A549 (cell line): ENCODE measurements around the gene PCED1B. TPM values are rescaled to one million over a fixed set of nuclear protein-coding genes. Genes with fewer than 3 reads are reported as not detected.

Experiments used
- ATAC-seq, 2 experiments: fragments of 200-7000 bp in 1 of 2; fragments of >200 bp in 1 of 2; cut with Nextera tagmentation in 1 of 2; cut with Tn5 transposase in 1 of 2; 3 replicates each; pipeline versions ENCODE4 v1.8.0 to v1.9.1; 2018 to 2020; ENCODE audit warnings: mild to moderate bottlenecking in 1 of 2, moderate library complexity in 1 of 2
- CTCF ChIA-PET: fragments of 300-600 bp; sonication (Branson Sonifier 250); formaldehyde crosslinking; extraction: SDS; loops from one replicate; lab custom pipeline; 2021; ENCODE audit warnings: antibody characterized with exemption, inconsistent platforms; lab: Yijun Ruan, JAX
- POLR2A ChIA-PET: fragments of 350-600 bp; formaldehyde crosslinking; extraction: SDS; loops from one replicate; lab custom pipeline; 2021; ENCODE audit warnings: antibody characterized with exemption, inconsistent platforms; lab: Yijun Ruan, JAX
- DNase-seq, 2 experiments: peaks; one replicate each; pipeline versions ENCODE4 v3.0.0 to v3.0.0-alpha.2; 2011 to 2016; ENCODE audit warnings: low read depth in 1 of 2, low spot score in 1 of 2
- FAIRE-seq: peaks from 2 replicates; lab custom pipeline; 2011; peaks lifted over from hg19 to GRCh38; lab: Jason Lieb, UNC
- H3K27ac ChIP-seq, 2 experiments: fragments of >200 bp; sonication (Bioruptor Twin); formaldehyde crosslinking; 3 replicates each; pipeline ENCODE4 v1.5.1; 2016 to 2017
- H3K4me1 ChIP-seq: fragments of >200 bp; sonication (Bioruptor Twin); formaldehyde crosslinking; 3 replicates; pipeline ENCODE4 v1.6.1; 2016
- H3K4me2 ChIP-seq: fragments of >200 bp; sonication (Bioruptor Twin); formaldehyde crosslinking; 3 replicates; pipeline ENCODE4 v1.6.1; 2016
- H3K4me3 ChIP-seq: fragments of >200 bp; sonication (Bioruptor Twin); formaldehyde crosslinking; 3 replicates; pipeline ENCODE4 v1.5.1; 2016
- H3K9me3 ChIP-seq: fragments of >200 bp; sonication (Bioruptor Twin); formaldehyde crosslinking; 3 replicates; pipeline ENCODE4 v1.6.1; 2016
- ATOH8 ChIP-seq: fragments of 250-450 bp; sonication (Bioruptor Pico); IDR thresholded peaks from 2 replicates; pipeline ENCODE4 v1.5.0; 2020; ENCODE audit warnings: low read depth, mild to moderate bottlenecking, moderate library complexity
- BCL3 ChIP-seq: fragments of >200 bp; sonication (Bioruptor Twin); formaldehyde crosslinking; IDR thresholded peaks from 3 replicates; pipeline ENCODE4 v1.6.1; 2016
- BHLHE40 ChIP-seq: IDR thresholded peaks from 2 replicates; pipeline ENCODE4 v1.6.1; 2012; ENCODE audit warnings: low read depth, low read length, inconsistent platforms
- CBX2 ChIP-seq: fragments of 200-600 bp; sonication (generic); IDR thresholded peaks from 2 replicates; pipeline ENCODE4 v1.6.1; 2016; ENCODE audit warnings: low read depth, mild to moderate bottlenecking, borderline replicate concordance
- CEBPB ChIP-seq, 2 experiments: fragments of >200 bp in 1 of 2; sonication (Bioruptor Twin) in 1 of 2; formaldehyde crosslinking in 1 of 2; IDR thresholded peaks; 2 replicates each; pipeline ENCODE4 v1.6.1; 2012 to 2016
- CTCF ChIP-seq: fragments of >200 bp; sonication (Bioruptor Twin); formaldehyde crosslinking; IDR thresholded peaks from 3 replicates; pipeline ENCODE4 v1.5.1; 2016
- ESRRA ChIP-seq: fragments of 150-350 bp; IDR thresholded peaks from 2 replicates; pipeline ENCODE4 v1.6.1; 2014; ENCODE audit warnings: mild to moderate bottlenecking, low read length, borderline replicate concordance
- FOSL2 ChIP-seq, 2 experiments: fragments of 450-650 bp in 1 of 2; fragments of >200 bp in 1 of 2; sonication (Bioruptor Twin) in 1 of 2; formaldehyde crosslinking; IDR thresholded peaks; 2 replicates each; pipeline versions ENCODE4 v1.5.0 to v1.6.1; 2016 to 2020; ENCODE audit warnings: mild to moderate bottlenecking in 1 of 2, moderate library complexity in 1 of 2
- HDAC2 ChIP-seq: fragments of 200-600 bp; sonication (generic); IDR thresholded peaks from 2 replicates; pipeline ENCODE4 v1.6.1; 2016
- HES2 ChIP-seq: fragments of >200 bp; sonication (Bioruptor Twin); formaldehyde crosslinking; IDR thresholded peaks from 2 replicates; pipeline ENCODE4 v1.6.1; 2016
- HOXA7 ChIP-seq: fragments of 250-450 bp; sonication (Bioruptor Pico); IDR thresholded peaks from 2 replicates; pipeline ENCODE4 v1.5.0; 2020; ENCODE audit warnings: mild to moderate bottlenecking, moderate library complexity
- KDM1A ChIP-seq: fragments of 200-600 bp; sonication (generic); IDR thresholded peaks from 2 replicates; pipeline ENCODE4 v1.6.1; 2016; ENCODE audit warnings: low read depth, mild to moderate bottlenecking
- MAZ ChIP-seq: fragments of 150-350 bp; IDR thresholded peaks from 2 replicates; pipeline ENCODE4 v1.6.1; 2014; ENCODE audit warnings: antibody characterized with exemption, low read depth, low read length, borderline replicate concordance
- REST ChIP-seq: fragments of 200-600 bp; sonication (generic); IDR thresholded peaks from 2 replicates; pipeline ENCODE4 v1.6.1; 2016; ENCODE audit warnings: antibody characterized with exemption, mild to moderate bottlenecking, moderate library complexity
- RFX5 ChIP-seq: fragments of 450-650 bp; IDR thresholded peaks from 2 replicates; pipeline ENCODE4 v1.7.1; 2014; ENCODE audit warnings: antibody characterized with exemption, mild to moderate bottlenecking, moderate library complexity
- TP53 ChIP-seq: fragments of 250-450 bp; sonication (Bioruptor Pico); IDR thresholded peaks from 2 replicates; pipeline ENCODE4 v1.5.0; 2021; ENCODE audit warnings: mild to moderate bottlenecking, moderate library complexity
- WGBS: methylation state at CpG from one replicate; pipeline ENCODE4 v1.1.6; 2017; ENCODE audit errors: missing lambda C conversion rate; 5-methylcytosine and 5-hydroxymethylcytosine counted together
- polyA plus RNA-seq, 4 experiments: library from polyadenylated mRNA; depleted of rRNA in 3 of 4; stranded (reverse); fragments of >200 nt; fragmentation: RNase III in 1 of 4; extraction: RNeasy Plus Mini Kit Qiagen cat#74134 plus additional on column Dnase treatment in 1 of 4; gene quantifications; 2 replicates in 3 of 4; 3 replicates in 1 of 4; pipeline ENCODE4 v1.2.3, GENCODE V29; 2011 to 2017

PCED1B gene
- polyA plus RNA-seq, 2 of the 4 experiments (the other 2 are of a cell fraction) = 74.6 to 108 TPM

GRCh38 chr12:47102406-47102805 lies 23.0 kb downstream of the PCED1B start:
- WGBS = 93% methylated on average over 4 of the region's 4 CpGs
- DNase-seq (no peak), FAIRE-seq (no peak), ATAC-seq (no peak)
- no peak overlapping the region for H3K4me2 ChIP-seq
- H3K4me3 ChIP-seq = no peak overlapping the region
- peaks cover 56% of the 10 kb centered on the region for H3K4me1 ChIP-seq
- CTCF ChIA-PET = interaction anchor here (0.6 to 2.6 kb wide), 2 partner anchors 11 to 580 kb away, joined by 3 to 10 read pairs; no protein-coding TSS in a partner anchor
- TF ChIP-seq KDM1A (no peak), HES2 (no peak), CTCF (no peak), CBX2 (no peak), TP53 (CRISPR knock-in tag) (no peak), BCL3 (no peak), HDAC2 (no peak), BHLHE40 (no peak), MAZ (no peak), FOSL2 (IDR thresholded peaks at IDR 0.05) (no peak), FOSL2 (CRISPR knock-in tag; IDR thresholded peaks at IDR 0.05) (no peak), ATOH8 (no peak), REST (no peak), CEBPB (IDR thresholded peaks at IDR 0.05) (no peak), ESRRA (no peak)
- peak overlapping the region in 1 of 2 experiments; percentile 54; a peak in 3 of 6 replicates for H3K27ac ChIP-seq
- POLR2A ChIA-PET = no interaction called here
- H3K9me3 ChIP-seq = no peaks in the 10 kb centered on the region

GRCh38 chr12:47102845-47103651 lies 23.6 kb downstream of the PCED1B start:
- TF ChIP-seq HOXA7 (CRISPR knock-in tag) (no peak), ATOH8 (no peak), RFX5 (no peak)
- Histone ChIP-seq H3K4me3 (no peak overlapping the region), H3K9me3 (no peaks in the 10 kb centered on the region), H3K27ac (peak overlapping the region in 1 of 2 experiments; percentile 45; a peak in 2 of 6 replicates), H3K4me2 (no peak overlapping the region), H3K4me1 (peaks cover 54% of the 10 kb centered on the region)
- ATAC-seq (no peak; a peak in 1 of 6 replicates), DNase-seq (no peak), FAIRE-seq (no peak)
- CTCF ChIA-PET = interaction anchor here (0.9 to 2.6 kb wide), 2 partner anchors 10 to 12 kb away, joined by 3 to 10 read pairs; no protein-coding TSS in a partner anchor
- WGBS = 83% methylated on average over 11 of the region's 11 CpGs
- POLR2A ChIA-PET = no interaction called here
